Endothelial cell of umbilical vein (primary cell): ENCODE measurements around the gene RARRES1. TPM values are rescaled to one million over a fixed set of nuclear protein-coding genes. Genes with fewer than 3 reads are reported as not detected.

Source experiments
- BruUV-seq: library from RNA; stranded (reverse); fragments of 400-500 nt; replicated peaks from 2 replicates; lab custom pipeline; 2021; lab: Mats Ljungman, UMichigan
- CTCF ChIA-PET: fragments of 300-600, 350-600 bp; sonication (Branson Sonifier 250); formaldehyde crosslinking; loops from one replicate; lab custom pipeline; 2021; ENCODE audit warnings: antibody characterized with exemption, inconsistent platforms; lab: Charles Lee
- POLR2A ChIA-PET: fragments of 300-600, 350-600 bp; sonication (Branson Sonifier 250); formaldehyde crosslinking; loops from one replicate; lab custom pipeline; 2021; ENCODE audit warnings: antibody characterized with exemption, inconsistent platforms; lab: Charles Lee
- DNase-seq: peaks from one replicate; pipeline ENCODE4 v3.0.0-alpha.2; 2011; ENCODE audit warnings: low read depth, low spot score
- FAIRE-seq: peaks from 2 replicates; lab custom pipeline; 2011; peaks lifted over from hg19 to GRCh38; lab: Jason Lieb, UNC
- H2AFZ ChIP-seq: 2 replicates; pipeline ENCODE4 v1.6.0; 2012; ENCODE audit warnings: low read depth, low read length, control low read depth, inconsistent platforms
- H3K27ac ChIP-seq: 2 replicates; pipeline ENCODE4 v1.5.1; 2011; ENCODE audit warnings: low read depth, mild to moderate bottlenecking, control low read depth, low read length, moderate library complexity; ENCODE audit not compliant: insufficient read depth
- H3K27me3 ChIP-seq, 2 experiments: 2 replicates each; pipeline versions ENCODE4 v1.6.0 to v1.6.1; 2011; ENCODE audit warnings: low read length in 2 of 2, mixed read lengths in 1 of 2; ENCODE audit not compliant: control insufficient read depth in 2 of 2, insufficient read depth in 2 of 2
- H3K36me3 ChIP-seq, 2 experiments: 2 replicates in 1 of 2; 3 replicates in 1 of 2; pipeline ENCODE4 v1.5.1; 2011; ENCODE audit warnings: low read length in 2 of 2, mild to moderate bottlenecking in 1 of 2, moderate library complexity in 1 of 2; ENCODE audit not compliant: control insufficient read depth in 2 of 2, insufficient read depth in 2 of 2; ENCODE audit errors: extremely low read depth in 1 of 2
- H3K4me1 ChIP-seq: 3 replicates; pipeline ENCODE4 v1.5.1; 2011; ENCODE audit warnings: mild to moderate bottlenecking, low read length; ENCODE audit not compliant: control insufficient read depth, insufficient read depth; ENCODE audit errors: extremely low read depth
- H3K4me2 ChIP-seq: 2 replicates; pipeline ENCODE4 v1.6.1; 2011; ENCODE audit warnings: low read length, control low read depth, mixed read lengths; ENCODE audit not compliant: insufficient read depth
- H3K4me3 ChIP-seq, 3 experiments: fragments of 200-600 bp in 1 of 3; sonication (generic), shearing (Covaris generic) in 1 of 3; replicated peaks in 1 of 3; 2 replicates each; pipeline ENCODE4 v1.5.1; 2011 to 2016; ENCODE audit warnings: control low read depth in 3 of 3, low read length in 3 of 3, mild to moderate bottlenecking in 2 of 3, inconsistent platforms in 1 of 3, low read depth in 1 of 3, moderate library complexity in 1 of 3; ENCODE audit not compliant: insufficient read depth in 1 of 3
- H3K79me2 ChIP-seq: 2 replicates; pipeline ENCODE4 v1.6.0; 2012; ENCODE audit warnings: low read length, inconsistent platforms; ENCODE audit not compliant: control insufficient read depth, insufficient read depth
- H3K9ac ChIP-seq: replicated peaks from 2 replicates; pipeline ENCODE3; 2011; ENCODE audit warnings: low read length, control low read depth; ENCODE audit not compliant: insufficient read depth; ENCODE audit errors: extremely low read depth
- H3K9me1 ChIP-seq: replicated peaks from 3 replicates; pipeline ENCODE4 v1.6.0; 2011; ENCODE audit warnings: mild to moderate bottlenecking, low read length; ENCODE audit not compliant: control insufficient read depth, insufficient read depth; ENCODE audit errors: extremely low read depth
- H3K9me3 ChIP-seq: replicated peaks from 2 replicates; pipeline ENCODE4 v1.5.1; 2012; ENCODE audit warnings: low read length, inconsistent platforms; ENCODE audit not compliant: control insufficient read depth, insufficient read depth
- H4K20me1 ChIP-seq: replicated peaks from 2 replicates; pipeline ENCODE3; 2011; ENCODE audit warnings: mild to moderate bottlenecking, low read length; ENCODE audit not compliant: control insufficient read depth, insufficient read depth; ENCODE audit errors: extremely low read depth
- CTCF ChIP-seq, 2 donors: IDR thresholded peaks; 1 replicate in 1 of 2; 2 replicates in 1 of 2; pipeline ENCODE4 v1.5.1; 2011; ENCODE audit warnings: low read length in 2 of 2, mild to moderate bottlenecking in 2 of 2, moderate library complexity in 2 of 2, control low read depth in 1 of 2, inconsistent platforms in 1 of 2, low read depth in 1 of 2; ENCODE audit not compliant: insufficient read depth in 1 of 2; ENCODE audit errors: extremely low read depth in 1 of 2
- EZH2 ChIP-seq: IDR thresholded peaks from 2 replicates; pipeline ENCODE4 v1.6.1; 2012; ENCODE audit warnings: borderline replicate concordance, low read depth, mild to moderate bottlenecking, moderate library complexity, low read length, inconsistent platforms; ENCODE audit not compliant: severe bottlenecking
- FOS ChIP-seq: IDR thresholded peaks from 2 replicates; pipeline ENCODE4 v1.6.1; 2011; ENCODE audit warnings: mild to moderate bottlenecking, low read length, moderate library complexity, borderline replicate concordance; ENCODE audit not compliant: insufficient read depth
- GATA2 ChIP-seq: IDR thresholded peaks from 2 replicates; pipeline ENCODE4 v1.7.0; 2011; ENCODE audit warnings: low read depth, mild to moderate bottlenecking, moderate library complexity, mixed read lengths, low read length; ENCODE audit not compliant: insufficient read length, insufficient read depth
- JUN ChIP-seq: IDR thresholded peaks from 2 replicates; pipeline ENCODE4 v1.6.1; 2011; ENCODE audit warnings: borderline replicate concordance, low read depth; ENCODE audit not compliant: insufficient read length, insufficient read depth
- MAX ChIP-seq: IDR thresholded peaks from 2 replicates; pipeline ENCODE4 v1.6.1; 2011; ENCODE audit not compliant: insufficient read depth, insufficient read length
- MYC ChIP-seq: IDR thresholded peaks from one replicate; pipeline ENCODE4 v1.6.1; 2011; ENCODE audit warnings: mild to moderate bottlenecking, low read depth, low read length
- POLR2A ChIP-seq: IDR thresholded peaks from 2 replicates; pipeline ENCODE4 v1.6.1; 2012; ENCODE audit warnings: low read depth, mild to moderate bottlenecking, control low read depth, low read length
- POLR2AphosphoS5 ChIP-seq: IDR thresholded peaks from 2 replicates; pipeline ENCODE4 v1.6.1; 2012; ENCODE audit warnings: low read depth, mild to moderate bottlenecking, control low read depth, low read length, moderate library complexity; ENCODE audit not compliant: insufficient read depth
- dilution Hi-C: fragments of 300-500 bp; cut with MboI; formaldehyde crosslinking; loops from one replicate; pipeline ENCODE4 v1.15.0; 2019; ENCODE audit warnings: low sequenced_read_pairs; ENCODE audit not compliant: extremely low pct_ligation_motif_present
- intact Hi-C: fragments of 100-400 bp; cut with micrococcal nuclease; formaldehyde crosslinking; loops from one replicate; pipeline ENCODE4 v1.10.0; 2022
- polyA plus RNA-seq, 4 experiments: library from polyadenylated mRNA; depleted of rRNA in 3 of 4; stranded (reverse) in 3 of 4; unstranded in 1 of 4; fragments of >200 nt; gene quantifications; 2 replicates each; pipeline versions ENCODE4 v1.2.1 to v1.2.3, GENCODE V29; 2011 to 2012; ENCODE audit warnings: missing spikeins in 1 of 4
- total RNA-seq: library from RNA; stranded (reverse); gene quantifications from 2 replicates; pipeline ENCODE4 v1.2.3, GENCODE V29; 2021

The RARRES1 gene
- total and polyA plus RNA-seq, 2 donors (not counting 3 experiments of a cell fraction or from before 2014, with no cell fraction given), result 0.98 to 1.5 TPM

- ChIA-PET CTCF (interaction anchor here (1.0 to 2.5 kb wide), 4 partner anchors 13 to 49 kb away, joined by 3 to 11 read pairs (median 8); no protein-coding TSS in a partner anchor), POLR2A (no interaction called here)
- intact Hi-C loops, result no loop called here
- FAIRE-seq (no peak), DNase-seq (no peak)
- no peaks in the 10 kb centered on the region for H4K20me1 ChIP-seq
- H3K4me2 ChIP-seq, result no peak overlapping the region
- no peaks in the 10 kb centered on the region for H3K9me3 ChIP-seq
- H3K27ac ChIP-seq, result no peak overlapping the region
- H3K9me1 ChIP-seq, result no peaks in the 10 kb centered on the region
- H3K4me1 ChIP-seq, result no peaks in the 10 kb centered on the region
- no peaks in the 10 kb centered on the region for H3K79me2 ChIP-seq
- no TSS peak for BruUV-seq
- no peaks in the 10 kb centered on the region for H3K36me3 ChIP-seq
- H3K4me3 ChIP-seq, result no peak overlapping the region
- no peak for TF ChIP-seq CTCF (IDR thresholded peaks at IDR 0.05; ENCODE audit: extremely low read depth in 1 of 2, insufficient read depth in 1 of 2, low read depth in 1 of 2, low read length in 2 of 2)
- no peak for TF ChIP-seq FOS
- TF ChIP-seq MYC, result no peak
- no peak for TF ChIP-seq POLR2AphosphoS5
- TF ChIP-seq EZH2, result no peak
- TF ChIP-seq POLR2A, result no peak
- TF ChIP-seq MAX, result no peak
- TF ChIP-seq GATA2, result no peak
- TF ChIP-seq JUN, result no peak
- no peak overlapping the region for H2AFZ ChIP-seq
- H3K27me3 ChIP-seq, result no peaks in the 10 kb centered on the region
- dilution Hi-C loops, result no loop called here
- H3K9ac ChIP-seq, result no peak overlapping the region
Observed at GRCh38 chr3:158776531-158776930, 44.3 kb upstream of the RARRES1 start.
